A549 treated with ZK216348 at 1 μM for 4 hours (cell line): ENCODE results near the gene NT5E. TPM values are rescaled to one million over a fixed set of nuclear protein-coding genes. Genes with fewer than 3 reads are reported as not detected.

Source experiments
- total RNA-seq: library from RNA; stranded (reverse); fragments of 200-300 nt; extraction: Qiagen RNA extraction; gene quantifications from 5 replicates; pipeline ENCODE4 v1.2.3, GENCODE V29; 2022; ENCODE audit warnings: low read depth

NT5E gene
- total RNA-seq: 23.6 to 41.5 TPM (median 34.0 TPM) in 5 replicates

DNA sequence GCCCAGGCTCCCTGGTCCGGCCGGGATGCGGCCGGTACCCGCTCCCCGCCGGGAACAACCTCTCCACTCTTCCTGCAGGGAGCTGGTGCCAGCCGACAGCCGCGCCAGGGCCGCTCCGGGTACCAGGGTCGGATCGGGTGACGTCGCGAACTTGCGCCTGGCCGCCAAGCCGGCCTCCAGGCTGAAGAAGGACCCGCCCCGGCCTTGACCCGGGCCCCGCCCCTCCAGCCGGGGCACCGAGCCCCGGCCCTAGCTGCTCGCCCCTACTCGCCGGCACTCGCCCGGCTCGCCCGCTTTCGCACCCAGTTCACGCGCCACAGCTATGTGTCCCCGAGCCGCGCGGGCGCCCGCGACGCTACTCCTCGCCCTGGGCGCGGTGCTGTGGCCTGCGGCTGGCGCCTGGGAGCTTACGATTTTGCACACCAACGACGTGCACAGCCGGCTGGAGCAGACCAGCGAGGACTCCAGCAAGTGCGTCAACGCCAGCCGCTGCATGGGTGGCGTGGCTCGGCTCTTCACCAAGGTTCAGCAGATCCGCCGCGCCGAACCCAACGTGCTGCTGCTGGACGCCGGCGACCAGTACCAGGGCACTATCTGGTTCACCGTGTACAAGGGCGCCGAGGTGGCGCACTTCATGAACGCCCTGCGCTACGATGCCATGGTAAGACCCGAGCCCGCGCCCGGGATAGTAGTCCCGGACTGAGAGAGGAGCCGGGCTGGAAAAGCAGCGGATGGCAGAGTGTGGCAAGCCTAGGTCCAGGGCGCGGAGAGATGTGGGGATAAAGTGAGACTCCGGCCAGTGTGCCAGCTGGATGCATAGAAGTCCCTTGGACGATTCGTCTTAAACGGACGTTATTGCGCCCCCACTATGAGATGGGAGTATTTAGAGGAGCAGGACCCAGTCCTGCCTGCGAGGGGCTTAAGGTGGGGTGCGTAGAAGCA lies at the start of gene NT5E:
NT5E (plus strand) TSS at position 266 of the 942 bp plus-strand sequence; CDS start at position 323, 57 bp downstream.

Other genes with a start within 250 kb of the NT5E start
- 31.9 to 59.7 TPM (median 37.6 TPM) in 5 replicates for gene SNX14, start 143.8 kb downstream of the NT5E start, total RNA-seq
- 112 to 140 TPM (median 135 TPM) in 5 replicates for gene SYNCRIP, start 192.8 kb downstream of the NT5E start, total RNA-seq